Measurements from ENCODE around the gene NHS. TPM values are rescaled to one million over a fixed set of nuclear protein-coding genes. Genes with fewer than 3 reads are reported as not detected.

Gene NHS
- total RNA-seq, 1 experiment from 2014 or later: 19.5 TPM

- TF ChIP-seq CTCF (IDR thresholded peaks at IDR 0.05; ENCODE audit: unreplicated experiment): no peak
- CTCF ChIA-PET: no interaction called here
- DNase-seq: no peak
- intact Hi-C loops (cut with micrococcal nuclease; ENCODE audit: unreplicated experiment): loop anchor here (10.0 kb wide), 1 partner anchor 184 kb away; no protein-coding TSS in a partner anchor
- Mint-ChIP-seq H3K4me1 (ENCODE audit: low read depth, unreplicated experiment) (peaks cover 35% of the 10 kb centered on the region), H3K27ac (ENCODE audit: unreplicated experiment) (no peak overlapping the region), H3K9me3 (ENCODE audit: low read depth, unreplicated experiment) (no peaks in the 10 kb centered on the region), H3K27me3 (ENCODE audit: unreplicated experiment) (no peaks in the 10 kb centered on the region), H3K4me3 (ENCODE audit: low read depth, unreplicated experiment) (no peak overlapping the region), H3K36me3 (ENCODE audit: insufficient read depth, unreplicated experiment) (peaks cover 14% of the 10 kb centered on the region)
- BruUV-seq (replicated peaks): no TSS peak
Measured at GRCh38 chrX:17410651-17411050, 35.7 kb downstream of the NHS start.

GRCh38 chrX:17411205-17411604 lies 36.2 kb downstream of the NHS start:
- Mint-ChIP-seq H3K4me1 (ENCODE audit: low read depth, unreplicated experiment) (peaks cover 40% of the 10 kb centered on the region), H3K27ac (ENCODE audit: unreplicated experiment) (no peak overlapping the region), H3K36me3 (ENCODE audit: insufficient read depth, unreplicated experiment) (peaks cover 14% of the 10 kb centered on the region), H3K9me3 (ENCODE audit: low read depth, unreplicated experiment) (no peaks in the 10 kb centered on the region), H3K4me3 (ENCODE audit: low read depth, unreplicated experiment) (no peak overlapping the region), H3K27me3 (ENCODE audit: unreplicated experiment) (no peaks in the 10 kb centered on the region)
- BruUV-seq (replicated peaks): no TSS peak
- no peak for TF ChIP-seq CTCF (IDR thresholded peaks at IDR 0.05; ENCODE audit: unreplicated experiment)
- no peak for DNase-seq
- CTCF ChIA-PET: no interaction called here
- intact Hi-C loops (cut with micrococcal nuclease; ENCODE audit: unreplicated experiment): loop anchor here (10.0 kb wide), 1 partner anchor 184 kb away; no protein-coding TSS in a partner anchor

- no TSS peak for BruUV-seq (replicated peaks)
- H3K27me3 Mint-ChIP-seq (ENCODE audit: unreplicated experiment): no peaks in the 10 kb centered on the region
- DNase-seq: no peak
- no peaks in the 10 kb centered on the region for H3K9me3 Mint-ChIP-seq (ENCODE audit: low read depth, unreplicated experiment)
- peak overlapping the region; percentile 64 for H3K4me3 Mint-ChIP-seq (ENCODE audit: low read depth, unreplicated experiment)
- TF ChIP-seq CTCF (IDR thresholded peaks at IDR 0.05; ENCODE audit: unreplicated experiment): no peak
- H3K4me1 Mint-ChIP-seq (ENCODE audit: low read depth, unreplicated experiment): peaks cover 48% of the 10 kb centered on the region
- peak overlapping the region; percentile 95 for H3K27ac Mint-ChIP-seq (ENCODE audit: unreplicated experiment)
- intact Hi-C loops (cut with micrococcal nuclease; ENCODE audit: unreplicated experiment): loop anchor here (2.0 to 10.0 kb wide), 2 partner anchors 36 to 182 kb away; no protein-coding TSS in a partner anchor
- H3K36me3 Mint-ChIP-seq (ENCODE audit: insufficient read depth, unreplicated experiment): peaks cover 14% of the 10 kb centered on the region
- CTCF ChIA-PET: interaction anchor here (0.7 to 1.2 kb wide), 3 partner anchors 16 to 72 kb away, joined by 3 to 5 read pairs (median 3); no protein-coding TSS in a partner anchor
Measured at GRCh38 chrX:17412692-17413091, 37.7 kb downstream of the NHS start.

- peaks cover 14% of the 10 kb centered on the region for H3K36me3 Mint-ChIP-seq (ENCODE audit: insufficient read depth, unreplicated experiment)
- H3K4me1 Mint-ChIP-seq (ENCODE audit: low read depth, unreplicated experiment): peaks cover 48% of the 10 kb centered on the region
- H3K9me3 Mint-ChIP-seq (ENCODE audit: low read depth, unreplicated experiment): no peaks in the 10 kb centered on the region
- no peak for TF ChIP-seq CTCF (IDR thresholded peaks at IDR 0.05; ENCODE audit: unreplicated experiment)
- H3K27ac Mint-ChIP-seq (ENCODE audit: unreplicated experiment): peak overlapping the region; percentile 95
- DNase-seq: no peak
- H3K4me3 Mint-ChIP-seq (ENCODE audit: low read depth, unreplicated experiment): peak overlapping the region; percentile 64
- BruUV-seq (replicated peaks): no TSS peak
- intact Hi-C loops (cut with micrococcal nuclease; ENCODE audit: unreplicated experiment): loop anchor here (2.0 to 10.0 kb wide), 2 partner anchors 36 to 182 kb away; no protein-coding TSS in a partner anchor
- H3K27me3 Mint-ChIP-seq (ENCODE audit: unreplicated experiment): no peaks in the 10 kb centered on the region
- CTCF ChIA-PET: interaction anchor here (1.0 kb wide), 1 partner anchor 178 kb away, joined by 4 read pairs; no protein-coding TSS in a partner anchor
Measured at GRCh38 chrX:17413228-17413627, 38.2 kb downstream of the NHS start.

Data from Calu3 (cell line).